22Rv1 (cell line): Measurements from ENCODE around the gene TEX35.

Source experiments
- CTCF ChIP-seq: fragments of 450-650 bp; IDR thresholded peaks from 2 replicates; pipeline ENCODE4 v1.5.1; 2017; ENCODE audit warnings: mild to moderate bottlenecking
- ZFX ChIP-seq: fragments of 450-650 bp; IDR thresholded peaks from 2 replicates; pipeline ENCODE4 v1.6.1; 2017; ENCODE audit warnings: antibody characterized with exemption, borderline replicate concordance

GRCh38 chr1:178540646-178541045 is 27.7 kb downstream of the TEX35 start:
- TF ChIP-seq CTCF, result no peak
- TF ChIP-seq ZFX, result no peak
